ENCODE data around the gene RRBP1.

GRCh38 chr20:17565169-17565845 lies 116.7 kb downstream of the RRBP1 start:
- TF ChIP-seq CTCF (IDR thresholded peaks at IDR 0.05; ENCODE audit: low read length) (no peak), EZH2 (IDR thresholded peaks at IDR 0.05; ENCODE audit: borderline replicate concordance, low read length) (no peak)

Measured in OCI-LY1 (cell line).